Measurements from ENCODE around the gene GIT1.

DNA sequence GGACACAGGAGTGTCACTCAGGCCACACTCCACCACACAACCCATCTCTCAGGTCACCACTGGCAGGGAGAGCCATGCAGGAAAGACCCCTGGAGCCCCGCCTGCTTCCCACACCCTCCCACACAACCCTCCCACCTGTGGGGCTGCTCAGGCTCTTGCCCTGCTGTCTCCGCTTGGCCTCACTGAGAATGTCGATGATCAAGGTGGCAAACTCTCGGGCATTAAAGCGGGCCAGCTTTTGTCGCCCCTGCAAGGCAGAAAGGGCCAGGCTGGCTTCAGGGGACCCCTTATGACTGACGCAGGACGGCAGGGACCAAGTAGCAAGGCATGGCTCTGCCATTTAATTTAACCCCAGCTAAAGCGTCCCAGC, 12.5 kb downstream of the GIT1 start:
- TF ChIP-seq POLR2A (IDR thresholded peaks at IDR 0.05; ENCODE audit: low read length) (no peak), GATA1 (IDR thresholded peaks at IDR 0.05; ENCODE audit: low read depth, low read length) (no peak)
